Fibroblast of gingiva (primary cell): ENCODE results near the gene ODAD4.

ENCODE experiments used
- DNase-seq: peaks from one replicate; pipeline ENCODE4 v3.0.0-alpha.2; 2011; ENCODE audit warnings: low read depth

ODAD4 gene

GRCh38 chr17:41941168-41941567, 10.8 kb downstream of the ODAD4 start:
- DNase-seq, result no peak

GRCh38 chr17:41942626-41943373, 12.4 kb downstream of the ODAD4 start:
- DNase-seq, result no peak

- no peak for DNase-seq
These were observed 13.1 kb downstream of the ODAD4 start for GRCh38 chr17:41943492-41943891.

- no peak for DNase-seq
These were observed 14.5 kb downstream of the ODAD4 start for GRCh38 chr17:41944943-41945342.

- no peak for DNase-seq
These were observed 18.5 kb downstream of the ODAD4 start for GRCh38 chr17:41948762-41949460.

GRCh38 chr17:41956522-41956921, 26.1 kb downstream of the ODAD4 start:
- DNase-seq, result no peak

GRCh38 chr17:41957031-41957868, 26.8 kb downstream of the ODAD4 start:
- DNase-seq, result no peak

GRCh38 chr17:41957869-41958439, 27.5 kb downstream of the ODAD4 start:
- DNase-seq, result no peak

GRCh38 chr17:41959030-41959335, 28.6 kb downstream of the ODAD4 start:
- no peak for DNase-seq

- DNase-seq, result peak; percentile 46
These were observed 29.1 kb downstream of the ODAD4 start for GRCh38 chr17:41959336-41960095.

- no peak for DNase-seq
These were observed 31.7 kb downstream of the ODAD4 start for GRCh38 chr17:41962111-41962510.

GRCh38 chr17:41962768-41963434, 32.5 kb downstream of the ODAD4 start:
- DNase-seq, result peak; percentile 44

GRCh38 chr17:41965694-41966462, 35.5 kb downstream of the ODAD4 start:
- peak; percentile 47 for DNase-seq

- DNase-seq, result peak; percentile 95
These were observed 36.2 kb downstream of the ODAD4 start, which contains the start of gene CNP for GRCh38 chr17:41966463-41967140. TSS of gene CNP (plus strand) at chr17:41966795. CDS start at chr17:41966885, 90 bp downstream.

GRCh38 chr17:41967141-41967920, 36.9 kb downstream of the ODAD4 start:
- DNase-seq, result peak; percentile 12

GRCh38 chr17:41967921-41968578, 37.6 kb downstream of the ODAD4 start:
- DNase-seq, result no peak

- no peak for DNase-seq
These were observed 38.3 kb downstream of the ODAD4 start for GRCh38 chr17:41968676-41969075.

- DNase-seq, result no peak
These were observed 40.5 kb downstream of the ODAD4 start for GRCh38 chr17:41970901-41971331.
